Mesenchymal stem cell (in vitro differentiated cells and primary cell): ENCODE measurements around the gene IGF1R.
"Not testable (repeated sequence)": the region's sequence is repeated elsewhere in the genome, so short reads cannot be mapped to it uniquely, and the experiment has no call there.

Experiments used
- DNase-seq: peaks from one replicate; pipeline ENCODE4 v3.0.0-alpha.2; 2013
- H2AFZ ChIP-seq: one replicate; pipeline ENCODE4 v1.6.1; 2013; ENCODE audit warnings: low read depth, mild to moderate bottlenecking, control low read depth, inconsistent platforms, low read length, moderate library complexity
- H2AK5ac ChIP-seq: 2 replicates; pipeline ENCODE4 v1.6.1; 2013; ENCODE audit warnings: low read length, moderate library complexity, mild to moderate bottlenecking, inconsistent platforms; ENCODE audit not compliant: severe bottlenecking
- H2BK120ac ChIP-seq: one replicate; pipeline ENCODE4 v1.6.1; 2013; ENCODE audit warnings: low read depth, mild to moderate bottlenecking, inconsistent platforms, low read length, moderate library complexity
- H2BK12ac ChIP-seq, 2 experiments: one replicate each; pipeline ENCODE4 v1.6.1; 2013; ENCODE audit warnings: inconsistent platforms in 2 of 2, low read length in 2 of 2, mild to moderate bottlenecking in 2 of 2, moderate library complexity in 2 of 2, control low read depth in 1 of 2
- H2BK15ac ChIP-seq: one replicate; pipeline ENCODE4 v1.6.1; 2013; ENCODE audit warnings: mild to moderate bottlenecking, low read depth, inconsistent platforms; ENCODE audit not compliant: poor library complexity, severe bottlenecking
- H2BK5ac ChIP-seq: 2 replicates; pipeline ENCODE4 v1.6.1; 2013; ENCODE audit warnings: low read depth, mild to moderate bottlenecking, low read length, control low read depth, inconsistent platforms; ENCODE audit not compliant: poor library complexity, severe bottlenecking
- H3K14ac ChIP-seq, 2 experiments: one replicate each; pipeline ENCODE4 v1.6.1; 2013; ENCODE audit warnings: inconsistent platforms in 2 of 2, low read length in 2 of 2, control low read depth in 1 of 2, mild to moderate bottlenecking in 1 of 2, moderate library complexity in 1 of 2
- H3K18ac ChIP-seq, 2 experiments: one replicate each; pipeline ENCODE4 v1.6.1; 2013; ENCODE audit warnings: inconsistent platforms in 2 of 2, low read length in 2 of 2, control low read depth in 1 of 2, low read depth in 1 of 2, mild to moderate bottlenecking in 1 of 2
- H3K23ac ChIP-seq, 2 experiments: one replicate each; pipeline ENCODE4 v1.6.1; 2013; ENCODE audit warnings: inconsistent platforms in 2 of 2, low read length in 2 of 2, mild to moderate bottlenecking in 2 of 2, moderate library complexity in 2 of 2, control low read depth in 1 of 2
- H3K27ac ChIP-seq: 2 replicates; pipeline ENCODE4 v1.5.1; 2013; ENCODE audit warnings: mild to moderate bottlenecking, moderate library complexity, low read length, control low read depth, inconsistent platforms; ENCODE audit not compliant: poor library complexity, severe bottlenecking
- H3K27me3 ChIP-seq, 2 experiments: 2 replicates each; pipeline versions ENCODE4 v1.6.1 to v1.7.0; 2013; ENCODE audit warnings: low read length in 2 of 2, mild to moderate bottlenecking in 2 of 2, moderate library complexity in 2 of 2, control low read depth in 1 of 2, inconsistent platforms in 1 of 2; ENCODE audit not compliant: control insufficient read depth in 1 of 2, insufficient read depth in 1 of 2
- H3K36me3 ChIP-seq, 2 experiments: 2 replicates each; pipeline versions ENCODE4 v1.6.1 to v1.7.0; 2013; ENCODE audit warnings: low read length in 2 of 2, control low read depth in 1 of 2, inconsistent platforms in 1 of 2, low read depth in 1 of 2, mild to moderate bottlenecking in 1 of 2; ENCODE audit not compliant: insufficient read depth in 2 of 2, control insufficient read depth in 1 of 2
- H3K4ac ChIP-seq, 2 experiments: one replicate each; pipeline ENCODE4 v1.6.1; 2013; ENCODE audit warnings: inconsistent platforms in 2 of 2, low read length in 2 of 2, mild to moderate bottlenecking in 2 of 2, moderate library complexity in 2 of 2, control low read depth in 1 of 2, low read depth in 1 of 2
- H3K4me1 ChIP-seq: 2 replicates; pipeline ENCODE4 v1.6.1; 2013; ENCODE audit warnings: low read depth, low read length, control low read depth; ENCODE audit not compliant: control insufficient read depth, insufficient read depth
- H3K4me2 ChIP-seq: 2 replicates; pipeline ENCODE4 v1.6.1; 2013; ENCODE audit warnings: low read length, mild to moderate bottlenecking, inconsistent platforms; ENCODE audit not compliant: poor library complexity, severe bottlenecking
- H3K4me3 ChIP-seq, 2 experiments: 2 replicates each; pipeline versions ENCODE4 v1.5.1 to v1.7.0; 2013; ENCODE audit warnings: low read length in 2 of 2, mild to moderate bottlenecking in 2 of 2, control low read depth in 1 of 2, low read depth in 1 of 2; ENCODE audit not compliant: insufficient read depth in 1 of 2
- H3K79me1 ChIP-seq: replicated peaks from 2 replicates; pipeline ENCODE4 v1.6.1; 2013; ENCODE audit warnings: mild to moderate bottlenecking, control low read depth, low read length, inconsistent platforms; ENCODE audit not compliant: poor library complexity, severe bottlenecking
- H3K9ac ChIP-seq: 2 replicates; pipeline ENCODE4 v1.7.0; 2013; ENCODE audit warnings: mild to moderate bottlenecking, low read length, moderate library complexity
- H3K9me3 ChIP-seq: 2 replicates; pipeline ENCODE4 v1.7.0; 2013; ENCODE audit warnings: mild to moderate bottlenecking, low read length; ENCODE audit not compliant: control insufficient read depth
- H4K8ac ChIP-seq: one replicate; pipeline ENCODE4 v1.6.1; 2013; ENCODE audit warnings: inconsistent platforms, mild to moderate bottlenecking, low read length, moderate library complexity
- H4K91ac ChIP-seq: one replicate; pipeline ENCODE4 v1.6.1; 2013; ENCODE audit warnings: mild to moderate bottlenecking, low read length, inconsistent platforms
- WGBS: methylation state at CpG from one replicate; pipeline ENCODE4 v1.1.7; 2013; ENCODE audit warnings: mixed read lengths; 5-methylcytosine and 5-hydroxymethylcytosine counted together

Gene IGF1R

DNA sequence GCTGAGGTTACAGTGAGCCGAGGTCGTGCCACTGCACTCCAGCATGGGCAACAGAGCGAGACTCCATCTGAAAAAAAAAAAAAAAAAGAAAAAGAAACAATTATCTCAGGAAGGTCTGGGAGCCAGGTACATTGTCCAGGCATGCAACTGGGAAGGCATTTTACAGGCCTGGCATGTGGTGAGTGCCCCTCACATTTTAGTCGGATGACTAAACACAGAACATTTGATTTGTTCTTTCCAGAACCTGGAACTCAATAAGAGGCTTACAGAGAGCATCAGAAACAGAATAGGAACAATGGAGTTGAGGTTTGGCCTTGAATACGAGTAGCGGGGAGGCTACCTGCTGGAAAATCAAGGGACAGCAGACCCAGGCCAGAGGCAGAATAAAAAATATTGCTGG is 33.7 kb upstream of the IGF1R start:
- H2BK120ac ChIP-seq, result no peak overlapping the region
- H3K9ac ChIP-seq, result no peak overlapping the region
- no peak overlapping the region for H2AFZ ChIP-seq
- H3K36me3 ChIP-seq, result no peaks in the 10 kb centered on the region
- H3K18ac ChIP-seq, result no peak overlapping the region
- no peak overlapping the region for H4K91ac ChIP-seq
- no peak overlapping the region for H2BK12ac ChIP-seq
- H3K79me1 ChIP-seq, result no peaks in the 10 kb centered on the region
- H2BK15ac ChIP-seq, result no peak overlapping the region
- H3K27me3 ChIP-seq, result peaks cover 0 to 18% of the 10 kb centered on the region in 2 experiments
- no peak for DNase-seq
- H3K9me3 ChIP-seq, result no peaks in the 10 kb centered on the region
- no peak overlapping the region for H4K8ac ChIP-seq
- H3K14ac ChIP-seq, result no peak overlapping the region
- no peak overlapping the region for H3K23ac ChIP-seq
- no peak overlapping the region for H3K4me3 ChIP-seq
- no peak overlapping the region for H2BK5ac ChIP-seq
- H3K4me1 ChIP-seq, result no peaks in the 10 kb centered on the region
- H3K4me2 ChIP-seq, result no peak overlapping the region
- H2AK5ac ChIP-seq, result no peak overlapping the region
- 98% methylated on average over 3 of the region's 6 CpGs for WGBS
- no peak overlapping the region for H3K4ac ChIP-seq
- no peak overlapping the region for H3K27ac ChIP-seq

DNA sequence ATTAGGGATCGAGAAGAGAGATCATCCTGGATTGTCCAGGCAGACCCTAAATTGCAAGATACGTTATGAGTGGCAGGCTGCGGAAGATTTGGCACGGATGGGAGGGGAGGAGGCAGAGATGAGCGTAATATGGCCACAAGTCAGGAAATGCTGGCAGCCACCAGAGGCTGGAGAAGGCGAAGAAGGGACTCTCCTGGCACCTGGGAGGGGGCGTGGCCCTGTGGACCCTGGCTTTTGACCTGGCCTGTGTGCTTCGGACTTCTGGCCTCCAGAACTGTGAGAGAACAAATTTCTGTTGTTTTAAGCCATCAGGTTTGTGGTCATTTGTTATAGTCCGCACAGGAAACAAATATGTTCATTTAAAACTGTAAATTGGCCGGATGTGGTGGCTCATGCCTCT is 31.9 kb upstream of the IGF1R start:
- Histone ChIP-seq H3K27ac (no peak overlapping the region), H3K4me1 (no peaks in the 10 kb centered on the region), H3K79me1 (no peaks in the 10 kb centered on the region), H3K9ac (no peak overlapping the region), H3K4me2 (no peak overlapping the region), H3K27me3 (peaks cover 0 to 24% of the 10 kb centered on the region in 2 experiments), H2BK5ac (no peak overlapping the region), H2BK15ac (no peak overlapping the region), H2AK5ac (no peak overlapping the region), H3K14ac (no peak overlapping the region), H2BK120ac (no peak overlapping the region), H3K4ac (no peak overlapping the region), H2BK12ac (no peak overlapping the region), H4K8ac (no peak overlapping the region), H3K23ac (no peak overlapping the region), H3K9me3 (no peaks in the 10 kb centered on the region), H3K36me3 (no peaks in the 10 kb centered on the region), H3K4me3 (no peak overlapping the region), H3K18ac (no peak overlapping the region), H4K91ac (no peak overlapping the region), H2AFZ (no peak overlapping the region)
- 80% methylated on average over 10 of the region's 10 CpGs for WGBS
- DNase-seq, result no peak

DNA sequence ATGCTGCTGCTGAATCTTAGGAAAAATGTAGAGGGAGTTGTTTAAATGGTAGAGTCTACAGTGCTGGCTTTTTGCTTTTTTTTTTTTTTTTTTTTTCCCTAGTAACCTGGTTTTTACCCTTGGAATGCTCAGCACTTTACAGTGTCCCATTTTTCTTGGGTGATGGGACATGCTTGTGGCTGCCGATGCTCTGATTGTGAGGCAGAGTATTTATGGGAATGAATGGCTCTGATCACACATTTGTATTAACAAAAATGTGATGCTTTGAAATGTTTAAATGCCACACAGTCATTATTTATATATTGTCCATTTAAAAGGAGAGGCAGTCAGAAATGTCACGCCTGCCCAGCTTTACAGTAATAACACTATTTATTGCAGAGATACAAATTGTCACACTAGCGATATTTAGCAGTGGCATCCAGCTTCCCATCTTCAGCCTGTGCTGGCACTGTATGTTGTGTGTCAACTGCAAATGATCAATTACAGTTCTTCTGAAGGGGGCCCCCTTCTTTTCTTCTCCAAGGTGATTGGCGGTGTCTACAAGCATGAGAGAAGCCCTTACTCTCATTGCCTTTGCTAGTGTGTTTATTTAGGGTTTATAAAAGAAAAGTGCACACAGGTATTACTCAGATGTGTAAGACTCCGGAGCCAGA is 30.9 kb upstream of the IGF1R start:
- Histone ChIP-seq H3K27me3 (peaks cover 0 to 24% of the 10 kb centered on the region in 2 experiments), H2BK5ac (no peak overlapping the region), H4K8ac (no peak overlapping the region), H3K9ac (no peak overlapping the region), H3K18ac (no peak overlapping the region), H2BK15ac (no peak overlapping the region), H3K9me3 (no peaks in the 10 kb centered on the region), H2BK120ac (no peak overlapping the region), H3K4ac (no peak overlapping the region), H2AK5ac (no peak overlapping the region), H2BK12ac (no peak overlapping the region), H3K4me2 (no peak overlapping the region), H3K4me3 (no peak overlapping the region), H3K27ac (no peak overlapping the region), H3K36me3 (no peaks in the 10 kb centered on the region), H3K23ac (no peak overlapping the region), H3K14ac (no peak overlapping the region), H2AFZ (no peak overlapping the region), H4K91ac (no peak overlapping the region), H3K4me1 (no peaks in the 10 kb centered on the region), H3K79me1 (no peaks in the 10 kb centered on the region)
- no peak for DNase-seq
- WGBS, result 79% methylated on average over 3 of the region's 5 CpGs

DNA sequence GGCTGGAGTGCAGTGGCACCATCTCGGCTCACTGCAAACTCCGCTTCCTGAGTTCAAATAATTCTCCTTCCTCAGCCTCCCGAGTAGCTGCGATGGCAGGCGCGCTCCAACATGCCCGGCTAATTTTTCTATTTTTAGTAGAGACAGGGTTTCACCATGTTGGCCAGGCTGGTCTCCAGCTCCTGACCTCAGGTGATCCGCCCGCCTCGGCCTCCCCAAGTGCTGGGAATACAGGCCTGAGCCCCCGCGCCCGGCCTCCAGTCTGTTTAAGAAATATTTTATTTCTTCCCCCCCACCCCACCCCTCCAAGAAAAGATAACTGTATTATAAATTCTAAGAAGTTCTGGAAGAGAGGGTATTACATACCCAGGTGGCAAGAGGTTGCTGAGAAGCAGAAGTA is 29.8 kb upstream of the IGF1R start:
- WGBS, result 87% methylated on average over 10 of the region's 13 CpGs
- H3K4me2 ChIP-seq, H3K9ac ChIP-seq, H3K4me3 ChIP-seq, H3K14ac ChIP-seq, H3K4ac ChIP-seq, H4K8ac ChIP-seq, H3K79me1 ChIP-seq, H2BK15ac ChIP-seq, H3K36me3 ChIP-seq, H3K18ac ChIP-seq, H3K9me3 ChIP-seq, H2BK120ac ChIP-seq, DNase-seq, H2BK5ac ChIP-seq, H2AK5ac ChIP-seq, H4K91ac ChIP-seq, H2AFZ ChIP-seq, H3K4me1 ChIP-seq, H3K23ac ChIP-seq, H3K27ac ChIP-seq, H2BK12ac ChIP-seq: not testable (repeated sequence)
- H3K27me3 ChIP-seq, result peaks cover 0 to 24% of the 10 kb centered on the region in 2 experiments
